C4-2B (cell line): Measurements from ENCODE around the gene GPA33.

ENCODE experiments used
- H3K27ac ChIP-seq: fragments of 450-650 bp; 2 replicates; pipeline ENCODE4 v1.5.1; 2017
- ZFX ChIP-seq: fragments of 450-650 bp; IDR thresholded peaks from 2 replicates; pipeline ENCODE4 v1.6.1; 2017
- TF ChIP-seq, protein P1 (sequence below): fragments of 450-650 bp; conservative IDR thresholded peaks from 2 replicates; pipeline ENCODE4 v1.5.1; 2017; ENCODE audit warnings: mild to moderate bottlenecking

The GPA33 gene

GRCh38 chr1:167117225-167117624, 27.0 kb upstream of the GPA33 start:
- TF ChIP-seq ZFX: no peak
- TF ChIP-seq, protein P1, sequence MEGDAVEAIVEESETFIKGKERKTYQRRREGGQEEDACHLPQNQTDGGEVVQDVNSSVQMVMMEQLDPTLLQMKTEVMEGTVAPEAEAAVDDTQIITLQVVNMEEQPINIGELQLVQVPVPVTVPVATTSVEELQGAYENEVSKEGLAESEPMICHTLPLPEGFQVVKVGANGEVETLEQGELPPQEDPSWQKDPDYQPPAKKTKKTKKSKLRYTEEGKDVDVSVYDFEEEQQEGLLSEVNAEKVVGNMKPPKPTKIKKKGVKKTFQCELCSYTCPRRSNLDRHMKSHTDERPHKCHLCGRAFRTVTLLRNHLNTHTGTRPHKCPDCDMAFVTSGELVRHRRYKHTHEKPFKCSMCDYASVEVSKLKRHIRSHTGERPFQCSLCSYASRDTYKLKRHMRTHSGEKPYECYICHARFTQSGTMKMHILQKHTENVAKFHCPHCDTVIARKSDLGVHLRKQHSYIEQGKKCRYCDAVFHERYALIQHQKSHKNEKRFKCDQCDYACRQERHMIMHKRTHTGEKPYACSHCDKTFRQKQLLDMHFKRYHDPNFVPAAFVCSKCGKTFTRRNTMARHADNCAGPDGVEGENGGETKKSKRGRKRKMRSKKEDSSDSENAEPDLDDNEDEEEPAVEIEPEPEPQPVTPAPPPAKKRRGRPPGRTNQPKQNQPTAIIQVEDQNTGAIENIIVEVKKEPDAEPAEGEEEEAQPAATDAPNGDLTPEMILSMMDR: no peak

DNA sequence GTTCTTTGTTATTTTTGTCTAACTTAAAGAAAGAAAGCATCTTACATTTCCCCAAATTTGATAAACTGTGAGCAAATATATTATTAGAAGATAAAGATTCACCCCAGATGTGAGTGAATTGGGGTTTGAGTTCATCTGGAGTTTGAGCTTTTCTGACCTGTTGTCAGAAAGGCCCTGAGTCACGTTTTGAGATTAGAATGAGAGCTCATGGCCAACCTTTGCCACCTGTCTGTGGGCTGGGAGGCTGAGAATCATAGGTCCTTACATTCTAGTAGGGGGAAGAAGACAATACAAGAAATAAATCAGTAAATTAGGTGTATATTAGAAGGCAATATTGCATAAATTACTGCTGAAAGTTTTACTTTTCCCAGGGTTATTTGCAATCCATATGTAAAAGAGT, 26.0 kb upstream of the GPA33 start:
- H3K27ac ChIP-seq: no peak overlapping the region

More at GRCh38 chr1:167117225-167117624, 27.0 kb upstream of the GPA33 start:
- no peak overlapping the region for H3K27ac ChIP-seq

DNA sequence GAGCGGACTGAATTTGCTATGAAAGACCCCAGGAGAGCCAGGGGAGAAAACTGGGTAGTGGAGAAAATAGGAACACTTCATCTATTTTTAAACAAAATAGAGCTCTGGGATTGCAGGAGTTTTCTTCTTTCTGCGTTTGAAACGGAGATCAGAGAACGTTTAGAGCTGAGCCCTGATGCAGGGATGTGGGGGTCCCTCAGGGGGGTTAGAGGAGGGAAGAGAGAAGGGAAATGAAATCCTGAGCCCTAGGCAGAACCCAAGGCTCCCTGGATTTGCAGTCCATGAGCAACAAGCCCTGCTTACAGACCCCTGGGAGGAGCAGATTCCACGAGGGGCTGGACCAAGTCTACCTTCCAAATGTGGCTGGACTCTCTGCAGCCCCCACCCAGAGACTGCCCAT, 25.5 kb upstream of the GPA33 start:
- TF ChIP-seq, protein P1: no peak
- no peak for TF ChIP-seq ZFX

More for the DNA sequence above, 26.0 kb upstream of the GPA33 start:
- no peak for TF ChIP-seq ZFX
- TF ChIP-seq, protein P1: no peak

DNA sequence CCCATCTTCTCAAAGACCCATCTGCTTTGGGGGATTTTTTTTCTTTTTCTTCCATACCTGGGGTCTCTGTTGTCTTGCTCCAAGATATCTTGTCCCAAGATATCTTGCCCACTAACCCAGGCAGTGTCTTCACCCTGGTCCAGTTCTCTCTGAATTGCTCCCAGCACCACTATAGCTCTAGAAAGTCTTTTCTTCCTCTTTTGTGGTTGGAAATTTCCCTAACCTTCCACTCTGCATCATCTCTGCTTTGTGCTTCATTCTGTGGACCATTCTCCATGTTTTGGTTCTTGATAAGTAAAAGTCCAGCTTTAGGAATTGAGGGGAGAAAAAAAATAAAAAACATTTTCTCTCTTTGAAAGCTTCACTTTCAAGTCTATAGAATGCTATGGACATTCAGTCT, 24.5 kb upstream of the GPA33 start:
- no peak for TF ChIP-seq ZFX
- TF ChIP-seq, protein P1: no peak
- H3K27ac ChIP-seq: no peak overlapping the region

More for the DNA sequence above, 25.5 kb upstream of the GPA33 start:
- no peak overlapping the region for H3K27ac ChIP-seq

- TF ChIP-seq, protein P1: no peak
- no peak for TF ChIP-seq ZFX
- no peak overlapping the region for H3K27ac ChIP-seq
Observed at GRCh38 chr1:167111868-167112709, 21.9 kb upstream of the GPA33 start.

- no peak overlapping the region for H3K27ac ChIP-seq
- TF ChIP-seq, protein P1: no peak
- TF ChIP-seq ZFX: no peak
Observed at GRCh38 chr1:167110586-167110985, 20.4 kb upstream of the GPA33 start.

- H3K27ac ChIP-seq: 0 out of 2 replicates have a peak overlapping the region, but pooled peaks have one; percentile 1
Observed at GRCh38 chr1:167109125-167109524, 18.9 kb upstream of the GPA33 start.

More at GRCh38 chr1:167109125-167109524, 18.9 kb upstream of the GPA33 start:
- TF ChIP-seq, protein P1: no peak
- TF ChIP-seq ZFX: no peak
